ENCODE data around the gene GNB5. TPM values are rescaled to one million over a fixed set of nuclear protein-coding genes. Genes with fewer than 3 reads are reported as not detected.

Gene GNB5
- total and polyA plus RNA-seq, 2 of the 13 experiments (the other 11 are each of a cell fraction or from before 2014, with no cell fraction given) = 13.7 to 14.4 TPM

DNA sequence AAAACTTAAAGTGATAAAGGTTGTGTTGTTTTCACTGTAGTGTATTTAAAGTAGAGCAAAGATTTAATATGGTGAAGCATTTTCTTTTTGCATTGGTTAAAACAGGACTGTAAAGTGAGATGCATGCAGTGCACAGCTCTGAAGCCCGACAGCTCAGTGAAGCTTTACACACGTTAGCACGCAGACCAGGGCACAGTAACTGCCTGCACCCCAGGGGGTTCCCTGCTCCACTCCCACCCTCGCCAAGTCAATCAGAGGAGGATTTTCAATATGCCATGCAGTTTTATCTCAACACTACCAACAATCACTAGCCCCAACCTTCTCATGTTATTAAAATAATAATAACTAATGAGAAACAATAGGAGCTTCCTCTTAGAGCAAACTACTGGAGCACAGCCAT is 50.5 kb downstream of the GNB5 start:
- POLR2A ChIA-PET = no interaction called here
- Histone ChIP-seq H3K79me2 (ENCODE audit: insufficient read depth, low read length) (no peaks in the 10 kb centered on the region), H4K20me1 (ENCODE audit: insufficient read depth, low read length) (no peaks in the 10 kb centered on the region), H3K9me3 (ENCODE audit: low read length) (no peaks in the 10 kb centered on the region), H3K27me3 (ENCODE audit: control insufficient read depth in 1 of 2, insufficient read depth in 2 of 2, low read length in 2 of 2) (no peaks in the 10 kb centered on the region), H3K4me2 (ENCODE audit: low read depth, low read length) (no peak overlapping the region), H2AFZ (ENCODE audit: low read length) (no peak overlapping the region), H3K27ac (ENCODE audit: extremely low read length, insufficient read depth, low read length) (no peak overlapping the region), H3K4me1 (ENCODE audit: insufficient read depth, low read length) (peaks cover 57% of the 10 kb centered on the region), H3K36me3 (replicated peaks in 1 of 2; ENCODE audit: control insufficient read depth in 1 of 2, insufficient read depth in 2 of 2, low read length in 2 of 2) (no peaks in the 10 kb centered on the region; a peak in 1 of 5 replicates), H3K9ac (ENCODE audit: insufficient read depth, low read depth, low read length) (no peak overlapping the region), H3K4me3 (replicated peaks in 1 of 3; ENCODE audit: insufficient read depth in 1 of 3, low read depth in 2 of 3, low read length in 3 of 3) (no peak overlapping the region)
- TF ChIP-seq MYNN (CRISPR knock-in tag; IDR thresholded peaks at IDR 0.05; ENCODE audit: low read depth) = no peak
- no peak for TF ChIP-seq NFYC (CRISPR knock-in tag; IDR thresholded peaks at IDR 0.05)
- no peak for TF ChIP-seq SP140L (CRISPR knock-in tag; IDR thresholded peaks at IDR 0.05; ENCODE audit: borderline replicate concordance)
- TF ChIP-seq, protein P1, sequence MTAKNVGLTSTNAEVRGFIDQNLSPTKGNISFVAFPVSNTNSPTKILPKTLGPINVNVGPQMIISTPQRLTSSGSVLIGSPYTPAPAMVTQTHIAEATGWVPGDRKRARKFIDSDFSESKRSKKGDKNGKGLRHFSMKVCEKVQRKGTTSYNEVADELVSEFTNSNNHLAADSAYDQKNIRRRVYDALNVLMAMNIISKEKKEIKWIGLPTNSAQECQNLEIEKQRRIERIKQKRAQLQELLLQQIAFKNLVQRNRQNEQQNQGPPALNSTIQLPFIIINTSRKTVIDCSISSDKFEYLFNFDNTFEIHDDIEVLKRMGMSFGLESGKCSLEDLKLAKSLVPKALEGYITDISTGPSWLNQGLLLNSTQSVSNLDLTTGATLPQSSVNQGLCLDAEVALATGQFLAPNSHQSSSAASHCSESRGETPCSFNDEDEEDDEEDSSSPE (CRISPR knock-in tag; IDR thresholded peaks at IDR 0.05) = no peak
- no peak for TF ChIP-seq NFIC (IDR thresholded peaks at IDR 0.05; ENCODE audit: low read length)
- TF ChIP-seq, protein P2, sequence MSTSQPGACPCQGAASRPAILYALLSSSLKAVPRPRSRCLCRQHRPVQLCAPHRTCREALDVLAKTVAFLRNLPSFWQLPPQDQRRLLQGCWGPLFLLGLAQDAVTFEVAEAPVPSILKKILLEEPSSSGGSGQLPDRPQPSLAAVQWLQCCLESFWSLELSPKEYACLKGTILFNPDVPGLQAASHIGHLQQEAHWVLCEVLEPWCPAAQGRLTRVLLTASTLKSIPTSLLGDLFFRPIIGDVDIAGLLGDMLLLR (CRISPR knock-in tag; IDR thresholded peaks at IDR 0.05) = no peak
- TF ChIP-seq, protein P3, sequence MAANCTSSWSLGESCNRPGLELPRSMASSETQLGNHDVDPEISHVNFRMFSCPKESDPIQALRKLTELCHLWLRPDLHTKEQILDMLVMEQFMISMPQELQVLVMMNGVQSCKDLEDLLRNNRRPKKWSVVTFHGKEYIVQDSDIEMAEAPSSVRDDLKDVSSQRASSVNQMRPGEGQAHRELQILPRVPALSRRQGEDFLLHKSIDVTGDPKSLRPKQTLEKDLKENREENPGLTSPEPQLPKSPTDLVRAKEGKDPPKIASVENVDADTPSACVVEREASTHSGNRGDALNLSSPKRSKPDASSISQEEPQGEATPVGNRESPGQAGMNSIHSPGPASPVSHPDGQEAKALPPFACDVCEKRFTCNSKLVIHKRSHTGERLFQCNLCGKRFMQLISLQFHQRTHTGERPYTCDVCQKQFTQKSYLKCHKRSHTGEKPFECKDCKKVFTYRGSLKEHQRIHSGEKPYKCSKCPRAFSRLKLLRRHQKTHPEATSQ (CRISPR knock-in tag; IDR thresholded peaks at IDR 0.05; ENCODE audit: borderline replicate concordance) = no peak
- no peak for TF ChIP-seq NBN (conservative IDR thresholded peaks at IDR 0.05)
- no peak for TF ChIP-seq KAT7 (CRISPR knock-in tag; IDR thresholded peaks at IDR 0.05; ENCODE audit: borderline replicate concordance)
- no peak for TF ChIP-seq BHLHE40 (IDR thresholded peaks at IDR 0.05; ENCODE audit: low read length)
- no peak for TF ChIP-seq LCORL (IDR thresholded peaks at IDR 0.05)
- no peak for TF ChIP-seq LCORL (CRISPR knock-in tag; IDR thresholded peaks at IDR 0.05)
- TF ChIP-seq CEBPB (IDR thresholded peaks at IDR 0.05; ENCODE audit: borderline replicate concordance, low read depth, low read length) = no peak
- no peak for ATAC-seq
- no peak for FAIRE-seq
- intact Hi-C loops (cut with micrococcal nuclease; ENCODE audit: unreplicated experiment) = no loop called here
- 97% methylated on average over 4 of the region's 4 CpGs for WGBS (ENCODE audit: low lambda C conversion rate)
- DNase-seq (ENCODE audit: low spot score) = no peak
- CTCF ChIA-PET (ENCODE audit: low intra/inter-chr PET ratio, low total read pairs) = no interaction called here
- in situ Hi-C loops (cut with HindIII; ENCODE audit: extremely low pct_ligation_motif_present, low pct_unique_long_range_greater_than_20kb) = loop anchor here (5.0 kb wide), 1 partner anchor 158 kb away; no protein-coding TSS in a partner anchor
- BruUV-seq (replicated peaks) = no TSS peak

Data from HepG2 (cell line).